ENCODE results near the gene WWOX.

The WWOX gene

GRCh38 chr16:78571898-78572358 is 472.5 kb downstream of the WWOX start:
- H3K4me3 Mint-ChIP-seq, result no peak overlapping the region
- DNase-seq (ENCODE audit: low spot score), result no peak
- no peaks in the 10 kb centered on the region for H3K27me3 Mint-ChIP-seq (ENCODE audit: low read depth)
- H3K27ac Mint-ChIP-seq, result no peak overlapping the region
- no peaks in the 10 kb centered on the region for H3K9me3 Mint-ChIP-seq
- peaks cover 5% of the 10 kb centered on the region for H3K4me1 Mint-ChIP-seq (ENCODE audit: low read depth)
- H3K36me3 Mint-ChIP-seq (ENCODE audit: low read depth), result no peaks in the 10 kb centered on the region

DNA sequence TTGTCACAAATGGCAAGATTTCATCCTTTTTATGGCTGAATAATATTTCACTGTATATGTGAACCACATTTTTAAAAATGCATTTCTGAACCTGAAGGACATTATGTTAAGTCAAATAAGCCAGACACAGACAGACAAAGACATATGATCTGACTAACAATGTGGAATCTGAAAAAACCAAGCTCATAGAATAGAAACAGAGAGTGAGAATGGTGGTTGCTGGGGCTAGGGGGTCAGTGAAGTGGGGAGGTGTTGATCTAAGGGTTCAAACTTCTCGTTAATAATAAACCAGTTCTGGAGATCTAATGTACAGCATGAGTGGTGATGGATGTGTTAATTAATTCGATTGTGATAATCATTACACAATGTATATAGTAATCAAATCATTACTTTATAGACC is 475.1 kb downstream of the WWOX start:
- Mint-ChIP-seq H3K4me3 (no peak overlapping the region), H3K27me3 (ENCODE audit: low read depth) (no peaks in the 10 kb centered on the region), H3K27ac (no peak overlapping the region), H3K4me1 (ENCODE audit: low read depth) (peaks cover 5% of the 10 kb centered on the region), H3K36me3 (ENCODE audit: low read depth) (no peaks in the 10 kb centered on the region), H3K9me3 (no peaks in the 10 kb centered on the region)
- DNase-seq (ENCODE audit: low spot score), result no peak

DNA sequence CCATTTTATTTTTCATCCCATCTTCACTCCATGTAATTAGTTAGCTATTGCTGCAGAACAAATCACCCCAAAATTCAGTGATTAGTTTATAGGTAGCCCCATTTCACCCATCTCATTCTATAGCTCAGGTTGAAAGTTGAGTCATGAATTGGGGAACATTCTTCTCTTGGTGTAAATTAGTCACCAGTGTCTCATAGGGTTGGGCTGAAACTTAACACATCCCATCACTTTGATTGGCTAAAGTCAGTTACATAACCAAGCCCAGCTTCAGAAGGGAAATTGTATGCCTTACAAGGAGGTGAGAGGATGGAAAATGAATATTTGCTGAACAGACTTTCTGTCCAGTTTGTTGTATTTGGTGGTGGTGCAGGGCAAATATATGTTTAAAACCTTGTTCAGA is 477.5 kb downstream of the WWOX start:
- no peaks in the 10 kb centered on the region for H3K36me3 Mint-ChIP-seq (ENCODE audit: low read depth)
- H3K27me3 Mint-ChIP-seq (ENCODE audit: low read depth), result no peaks in the 10 kb centered on the region
- H3K27ac Mint-ChIP-seq, result no peak overlapping the region
- no peak overlapping the region for H3K4me3 Mint-ChIP-seq
- DNase-seq (ENCODE audit: low spot score), result no peak
- H3K4me1 Mint-ChIP-seq (ENCODE audit: low read depth), result no peaks in the 10 kb centered on the region
- no peaks in the 10 kb centered on the region for H3K9me3 Mint-ChIP-seq

DNA sequence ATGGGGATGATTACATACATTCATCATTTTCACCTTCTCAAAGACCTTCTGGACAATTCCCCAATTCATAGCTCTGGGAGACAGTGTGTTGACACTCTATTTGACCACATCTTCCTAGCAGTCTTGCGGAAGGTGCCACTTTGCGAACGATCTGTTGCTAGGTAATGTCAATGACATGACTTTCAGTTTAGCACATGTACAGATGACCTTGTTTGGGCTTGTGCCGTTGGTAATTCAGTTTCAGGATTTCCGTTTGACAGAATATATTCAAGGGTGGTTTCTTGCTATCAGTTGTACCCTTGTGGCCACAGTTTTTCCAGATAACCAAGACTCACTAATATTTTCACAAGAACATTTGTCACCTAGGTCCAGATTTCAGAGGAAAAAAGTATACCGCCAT is 478.2 kb downstream of the WWOX start:
- no peaks in the 10 kb centered on the region for H3K9me3 Mint-ChIP-seq
- H3K27ac Mint-ChIP-seq, result no peak overlapping the region
- H3K27me3 Mint-ChIP-seq (ENCODE audit: low read depth), result no peaks in the 10 kb centered on the region
- no peak overlapping the region for H3K4me3 Mint-ChIP-seq
- no peaks in the 10 kb centered on the region for H3K4me1 Mint-ChIP-seq (ENCODE audit: low read depth)
- no peak for DNase-seq (ENCODE audit: low spot score)
- H3K36me3 Mint-ChIP-seq (ENCODE audit: low read depth), result no peaks in the 10 kb centered on the region

GRCh38 chr16:78579020-78579419 is 479.6 kb downstream of the WWOX start:
- no peak for DNase-seq (ENCODE audit: low spot score)
- no peaks in the 10 kb centered on the region for H3K27me3 Mint-ChIP-seq (ENCODE audit: low read depth)
- H3K4me3 Mint-ChIP-seq, result no peak overlapping the region
- no peaks in the 10 kb centered on the region for H3K9me3 Mint-ChIP-seq
- no peaks in the 10 kb centered on the region for H3K4me1 Mint-ChIP-seq (ENCODE audit: low read depth)
- H3K36me3 Mint-ChIP-seq (ENCODE audit: low read depth), result no peaks in the 10 kb centered on the region
- no peak overlapping the region for H3K27ac Mint-ChIP-seq

DNA sequence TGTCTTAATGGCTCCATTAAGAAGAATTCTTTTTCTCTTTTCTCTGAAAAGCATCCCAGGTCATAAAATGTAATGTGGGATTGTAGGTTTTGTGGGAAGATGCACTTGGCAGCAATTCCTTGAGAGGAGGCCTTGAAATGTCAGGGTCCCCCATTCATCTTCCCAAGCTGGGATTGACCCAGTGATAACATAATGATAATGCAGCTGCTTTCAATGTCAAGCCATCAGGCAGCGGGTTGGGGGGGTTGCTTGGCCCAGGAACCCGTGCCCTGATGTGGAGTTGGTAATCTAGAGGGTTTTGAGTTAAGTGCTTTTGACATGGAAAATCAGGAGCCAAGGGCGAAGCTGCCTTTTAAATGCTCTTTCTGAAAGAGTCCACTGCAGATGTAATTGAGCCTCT is 484.0 kb downstream of the WWOX start:
- no peaks in the 10 kb centered on the region for H3K4me1 Mint-ChIP-seq (ENCODE audit: low read depth)
- no peak overlapping the region for H3K4me3 Mint-ChIP-seq
- no peaks in the 10 kb centered on the region for H3K27me3 Mint-ChIP-seq (ENCODE audit: low read depth)
- no peaks in the 10 kb centered on the region for H3K36me3 Mint-ChIP-seq (ENCODE audit: low read depth)
- DNase-seq (ENCODE audit: low spot score), result no peak
- no peaks in the 10 kb centered on the region for H3K9me3 Mint-ChIP-seq
- H3K27ac Mint-ChIP-seq, result no peak overlapping the region

GRCh38 chr16:78584213-78584860 is 484.9 kb downstream of the WWOX start:
- no peaks in the 10 kb centered on the region for H3K4me1 Mint-ChIP-seq (ENCODE audit: low read depth)
- H3K9me3 Mint-ChIP-seq, result no peaks in the 10 kb centered on the region
- H3K27me3 Mint-ChIP-seq (ENCODE audit: low read depth), result no peaks in the 10 kb centered on the region
- no peak overlapping the region for H3K27ac Mint-ChIP-seq
- no peaks in the 10 kb centered on the region for H3K36me3 Mint-ChIP-seq (ENCODE audit: low read depth)
- H3K4me3 Mint-ChIP-seq, result no peak overlapping the region
- DNase-seq (ENCODE audit: low spot score), result no peak

- Mint-ChIP-seq H3K27me3 (ENCODE audit: low read depth) (no peaks in the 10 kb centered on the region), H3K36me3 (ENCODE audit: low read depth) (no peaks in the 10 kb centered on the region), H3K27ac (no peak overlapping the region), H3K4me1 (ENCODE audit: low read depth) (no peaks in the 10 kb centered on the region), H3K4me3 (no peak overlapping the region), H3K9me3 (no peaks in the 10 kb centered on the region)
- no peak for DNase-seq (ENCODE audit: low spot score)
These were observed 485.5 kb downstream of the WWOX start for GRCh38 chr16:78584991-78585390.

GRCh38 chr16:78589331-78589730 is 489.9 kb downstream of the WWOX start:
- Mint-ChIP-seq H3K9me3 (no peaks in the 10 kb centered on the region), H3K27me3 (ENCODE audit: low read depth) (no peaks in the 10 kb centered on the region), H3K36me3 (ENCODE audit: low read depth) (no peaks in the 10 kb centered on the region), H3K4me1 (ENCODE audit: low read depth) (no peaks in the 10 kb centered on the region), H3K4me3 (no peak overlapping the region), H3K27ac (no peak overlapping the region)
- no peak for DNase-seq (ENCODE audit: low spot score)

DNA sequence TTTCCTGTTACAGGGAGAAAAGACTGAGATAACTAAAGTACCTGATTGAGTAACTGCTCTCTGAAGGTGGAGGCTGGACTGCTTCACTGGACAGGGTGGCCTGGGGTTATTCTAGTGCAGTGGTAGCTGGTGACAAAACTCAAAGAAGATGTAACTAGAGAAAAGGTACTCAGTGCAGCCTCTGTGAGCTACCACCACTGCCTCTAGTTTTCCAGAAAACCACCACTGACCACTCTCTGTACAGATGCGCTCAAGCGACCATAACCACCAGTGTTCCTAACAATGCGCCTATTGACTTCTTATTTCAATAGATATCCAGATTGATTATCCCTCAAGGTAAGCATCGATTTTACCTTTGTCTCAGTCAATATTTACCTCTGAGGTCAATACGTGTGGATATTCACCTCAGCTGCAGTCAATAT is 492.2 kb downstream of the WWOX start:
- Mint-ChIP-seq H3K27ac (no peak overlapping the region), H3K9me3 (no peaks in the 10 kb centered on the region), H3K4me3 (no peak overlapping the region), H3K36me3 (ENCODE audit: low read depth) (no peaks in the 10 kb centered on the region), H3K4me1 (ENCODE audit: low read depth) (no peaks in the 10 kb centered on the region), H3K27me3 (ENCODE audit: low read depth) (no peaks in the 10 kb centered on the region)
- no peak for DNase-seq (ENCODE audit: low spot score)

- Mint-ChIP-seq H3K27ac (no peak overlapping the region), H3K36me3 (ENCODE audit: low read depth) (no peaks in the 10 kb centered on the region), H3K27me3 (ENCODE audit: low read depth) (no peaks in the 10 kb centered on the region), H3K4me3 (no peak overlapping the region), H3K4me1 (ENCODE audit: low read depth) (no peaks in the 10 kb centered on the region), H3K9me3 (no peaks in the 10 kb centered on the region)
- no peak for DNase-seq (ENCODE audit: low spot score)
These were observed 492.7 kb downstream of the WWOX start for GRCh38 chr16:78592111-78592510.

DNA sequence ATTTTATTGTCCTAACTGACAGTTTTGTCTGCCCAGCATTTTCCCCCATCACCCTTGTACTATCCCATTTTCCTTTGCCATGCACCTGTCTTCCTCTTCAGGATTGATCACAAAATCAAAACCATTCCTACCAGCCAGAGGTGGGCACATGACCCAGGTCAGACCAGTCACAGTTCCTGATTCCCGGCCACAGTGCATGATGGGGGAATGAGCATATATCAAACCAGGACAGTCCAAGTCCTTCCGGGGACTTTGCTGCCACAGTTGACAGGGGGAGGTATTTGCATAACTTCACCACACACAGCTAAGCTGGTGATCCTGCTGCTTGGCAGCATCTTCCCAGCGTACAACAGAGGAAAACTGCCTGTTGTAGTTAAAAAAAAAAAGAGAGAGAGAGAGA is 493.9 kb downstream of the WWOX start:
- no peak overlapping the region for H3K27ac Mint-ChIP-seq
- no peaks in the 10 kb centered on the region for H3K4me1 Mint-ChIP-seq (ENCODE audit: low read depth)
- no peaks in the 10 kb centered on the region for H3K9me3 Mint-ChIP-seq
- H3K27me3 Mint-ChIP-seq (ENCODE audit: low read depth), result no peaks in the 10 kb centered on the region
- no peak for DNase-seq (ENCODE audit: low spot score)
- no peak overlapping the region for H3K4me3 Mint-ChIP-seq
- no peaks in the 10 kb centered on the region for H3K36me3 Mint-ChIP-seq (ENCODE audit: low read depth)

DNA sequence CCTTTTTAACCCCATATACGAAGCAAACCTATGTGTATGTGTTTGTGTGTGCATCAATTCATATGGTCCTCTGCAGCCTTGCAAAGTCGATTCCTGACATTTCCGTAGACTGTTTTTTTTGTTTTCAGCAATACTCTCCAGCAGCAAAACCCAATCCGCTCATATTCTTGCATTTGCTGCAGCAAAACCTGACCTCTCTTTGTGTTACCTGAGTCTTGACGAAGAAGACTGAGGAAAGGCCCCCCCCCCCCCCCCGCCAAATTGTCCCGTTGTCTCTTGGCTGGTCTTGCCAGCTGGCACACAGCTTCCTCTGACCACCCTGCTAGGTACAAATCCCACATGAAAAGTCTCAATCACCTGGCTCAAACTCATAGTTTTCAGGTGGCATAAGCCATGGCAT is 494.7 kb downstream of the WWOX start:
- H3K9me3 Mint-ChIP-seq, result no peaks in the 10 kb centered on the region
- no peak for DNase-seq (ENCODE audit: low spot score)
- H3K27ac Mint-ChIP-seq, result no peak overlapping the region
- H3K36me3 Mint-ChIP-seq (ENCODE audit: low read depth), result no peaks in the 10 kb centered on the region
- H3K27me3 Mint-ChIP-seq (ENCODE audit: low read depth), result no peaks in the 10 kb centered on the region
- H3K4me1 Mint-ChIP-seq (ENCODE audit: low read depth), result no peaks in the 10 kb centered on the region
- H3K4me3 Mint-ChIP-seq, result no peak overlapping the region

GRCh38 chr16:78596348-78596995 is 497.0 kb downstream of the WWOX start:
- H3K36me3 Mint-ChIP-seq (ENCODE audit: low read depth), result no peaks in the 10 kb centered on the region
- H3K9me3 Mint-ChIP-seq, result no peaks in the 10 kb centered on the region
- DNase-seq (ENCODE audit: low spot score), result no peak
- no peak overlapping the region for H3K4me3 Mint-ChIP-seq
- no peaks in the 10 kb centered on the region for H3K4me1 Mint-ChIP-seq (ENCODE audit: low read depth)
- H3K27ac Mint-ChIP-seq, result no peak overlapping the region
- no peaks in the 10 kb centered on the region for H3K27me3 Mint-ChIP-seq (ENCODE audit: low read depth)

- no peak overlapping the region for H3K4me3 Mint-ChIP-seq
- no peaks in the 10 kb centered on the region for H3K27me3 Mint-ChIP-seq (ENCODE audit: low read depth)
- no peaks in the 10 kb centered on the region for H3K9me3 Mint-ChIP-seq
- no peak for DNase-seq (ENCODE audit: low spot score)
- no peaks in the 10 kb centered on the region for H3K36me3 Mint-ChIP-seq (ENCODE audit: low read depth)
- no peak overlapping the region for H3K27ac Mint-ChIP-seq
- no peaks in the 10 kb centered on the region for H3K4me1 Mint-ChIP-seq (ENCODE audit: low read depth)
These were observed 497.6 kb downstream of the WWOX start for GRCh38 chr16:78596996-78597422.
